Heart right ventricle (tissue), 16 donors: ENCODE results near the gene EIF3D. TPM values are rescaled to one million over a fixed set of nuclear protein-coding genes. Genes with fewer than 3 reads are reported as not detected.

Source experiments
- ATAC-seq, 8 donors: fragments of 200-7000 bp; cut with Tn5 transposase; one replicate each; pipeline ENCODE4 v1.9.1; 2020; ENCODE audit warnings: mild to moderate bottlenecking in 8 of 8, moderate library complexity in 8 of 8, moderate number of reproducible peaks in 1 of 8
- DNase-seq, 2 donors: peaks; one replicate each; pipeline ENCODE4 v3.0.0-alpha.2; 2020
- H3K27ac ChIP-seq, 10 donors: fragments of 200-600 bp; sonication (generic) in 2 of 10; one replicate each; pipeline versions ENCODE4 v1.5.0 to v1.8.0; 2020 to 2022; ENCODE audit warnings: mild to moderate bottlenecking in 3 of 10
- H3K27me3 ChIP-seq, 7 donors: fragments of 200-600 bp; one replicate each; pipeline ENCODE4 v1.8.0; 2021 to 2022; ENCODE audit warnings: mild to moderate bottlenecking in 2 of 7
- H3K36me3 ChIP-seq, 9 donors: fragments of 200-600 bp; sonication (generic) in 1 of 9; one replicate each; pipeline versions ENCODE4 v1.5.0 to v1.8.0; 2020 to 2022; ENCODE audit warnings: mild to moderate bottlenecking in 2 of 9
- H3K4me1 ChIP-seq, 9 donors: fragments of 200-600 bp; sonication (generic) in 1 of 9; one replicate each; pipeline versions ENCODE4 v1.5.0 to v1.8.0; 2020 to 2022; ENCODE audit warnings: mild to moderate bottlenecking in 4 of 9
- H3K4me3 ChIP-seq, 10 donors: fragments of 200-600 bp; sonication (generic) in 2 of 10; one replicate each; pipeline versions ENCODE4 v1.5.0 to v1.8.0; 2020 to 2022; ENCODE audit warnings: mild to moderate bottlenecking in 7 of 10, moderate library complexity in 2 of 10
- H3K9me3 ChIP-seq, 11 donors: fragments of 200-600 bp in 10 of 11; sonication (generic) in 2 of 11; one replicate each; pipeline versions ENCODE4 v1.5.0 to v1.8.0; 2013 to 2022; ENCODE audit warnings: mild to moderate bottlenecking in 2 of 11, control low read depth in 1 of 11, moderate library complexity in 1 of 11
- CTCF ChIP-seq, 9 donors: fragments of 200-600 bp; sonication (generic) in 2 of 9; IDR thresholded peaks; one replicate each; pipeline versions ENCODE4 v1.5.0 to v1.8.0; 2021 to 2022; ENCODE audit warnings: antibody characterized with exemption in 9 of 9, mild to moderate bottlenecking in 5 of 9, moderate library complexity in 1 of 9
- WGBS, 2 donors: extraction: QIAGEN DNeasy Blood & Tissue Kit; methylation state at CpG; one replicate each; pipeline ENCODE4 v1.1.7; 2013; ENCODE audit warnings: inconsistent platforms in 1 of 2; 5-methylcytosine and 5-hydroxymethylcytosine counted together
- intact Hi-C, 10 donors: fragments of 100-400 bp; cut with DNase I; formaldehyde crosslinking; loops; one replicate each; pipeline versions ENCODE4 v1.11.1 to v1.14.2; 2022
- polyA plus RNA-seq, 2 donors: library from polyadenylated mRNA; stranded (reverse); fragments of 200-250 nt; gene quantifications; one replicate each; pipeline ENCODE4 v1.2.3, GENCODE V29; 2013
- total RNA-seq, 10 donors: library from RNA; stranded (reverse); fragmentation: NEBNext Ultra II Directional in 3 of 10; extraction: Animal tissue kit (Norgen Biotek cat#: 25700) in 3 of 10; gene quantifications; one replicate each; pipeline versions ENCODE4 v1.2.1 to v1.2.4, GENCODE V29; 2021 to 2023
- donor health status: Arrhythmogenic right ventricular cardiomyopathy.
- donor health status: ischemic (EF 13 %, LVEDD 7.1; RV severe dilation, severe dysfunction).
- donor health status: healthy with polysubstance abuse.
- donor health status: DM: no; HTN: yes; CAD: no.
- donor health status: DM: no; HTN: no; CAD: no.
- donor health status: ischemic (EF 25% LVEDD 6.9; RV normal size, moderate dysfunction).
- donor health status: ischemic (EF 25% LVEDD 5.7; RV mildly dilated, moderate dysfunction).
- donor health status: healthy.
- donor health status: DM: yes; HTN: yes; CAD: no.
- donor health status: Ischemic cardiomyopathy.
- donor health status: ischemic (EF 35%, LVEDD 5.7; RV mildly dilated, moderate dysfunction).
- donor health status: nonischemic (EF 11% LVEDD 7.7; RV severe dilation, severe dysfunction).
- donor health status: DM: yes; HTN: yes; CAD: no.
- donor health status: PGD.
- donor health status: ischemic (EF 29% LVEDD 5.4; RV normal size, mild dysfunction).
- donor health status: nonischemic (EF 23%, LVEDD 6.1; RV moderate dilation, normal function).

EIF3D gene
- total and polyA plus RNA-seq, 12 donors = 61.4 to 180 (median 79.9) TPM

GRCh38 chr22:36475341-36475740, 53.6 kb downstream of the EIF3D start:
- ATAC-seq = no peak
- WGBS, 2 donors = 98% methylated on average over 6 of the region's 6 CpGs
- DNase-seq = no peak
- H3K27me3 ChIP-seq = no peaks in the 10 kb centered on the region
- H3K9me3 ChIP-seq = no peaks in the 10 kb centered on the region
- intact Hi-C loops = loop anchor here in 2 of 10 donors (10.0 kb wide), 1 partner anchor 281 kb away; no protein-coding TSS in a partner anchor
- no peak for TF ChIP-seq CTCF (IDR thresholded peaks at IDR 0.05)
- peak overlapping the region in 7 of 10 donors; percentile 12 to 65 (median 48) for H3K27ac ChIP-seq
- no peak overlapping the region for H3K4me3 ChIP-seq
- peaks cover 0 to 48% (median 16%) of the 10 kb centered on the region in 9 donors for H3K4me1 ChIP-seq
- peaks cover 0 to 100% (median 57%) of the 10 kb centered on the region in 9 donors for H3K36me3 ChIP-seq

- TF ChIP-seq CTCF (IDR thresholded peaks at IDR 0.05) = no peak
- 78 to 83% methylated on average over 13 of the region's 13 CpGs for WGBS, 2 donors
- no peaks in the 10 kb centered on the region for H3K27me3 ChIP-seq
- H3K36me3 ChIP-seq = peaks cover 0 to 78% (median 42%) of the 10 kb centered on the region in 9 donors
- intact Hi-C loops = loop anchor here in 5 of 10 donors (2.0 to 10.0 kb wide), 4 partner anchors 150 to 278 kb away; no protein-coding TSS in a partner anchor
- ATAC-seq (no peak), DNase-seq (no peak)
- peak overlapping the region in 1 of 10 donors; percentile 97 for H3K27ac ChIP-seq
- no peak overlapping the region for H3K4me3 ChIP-seq
- peaks cover 9 to 63% (median 34%) of the 10 kb centered on the region in 9 donors for H3K4me1 ChIP-seq
- no peaks in the 10 kb centered on the region for H3K9me3 ChIP-seq
Measured at GRCh38 chr22:36472689-36473088, 56.3 kb downstream of the EIF3D start.

GRCh38 chr22:36471341-36471821, 57.6 kb downstream of the EIF3D start:
- ATAC-seq (no peak), DNase-seq (no peak)

GRCh38 chr22:36470994-36471331, 58.0 kb downstream of the EIF3D start:
- DNase-seq = no peak
- Histone ChIP-seq H3K36me3 (peaks cover 0 to 64% (median 25%) of the 10 kb centered on the region in 9 donors), H3K27me3 (no peaks in the 10 kb centered on the region), H3K4me3 (no peak overlapping the region), H3K4me1 (peaks cover 15 to 79% (median 50%) of the 10 kb centered on the region in 9 donors), H3K9me3 (no peaks in the 10 kb centered on the region), H3K27ac (peak overlapping the region in 4 of 10 donors; percentile 78 to 97 (median 96))
- no peak for ATAC-seq
- WGBS, 2 donors = 74 to 82% methylated on average over 10 of the region's 10 CpGs
- intact Hi-C loops = loop anchor here (1.0 to 10.0 kb wide), 5 partner anchors 149 to 276 kb away; no protein-coding TSS in a partner anchor
- TF ChIP-seq CTCF (IDR thresholded peaks at IDR 0.05) = no peak

More at GRCh38 chr22:36471341-36471821, 57.6 kb downstream of the EIF3D start:
- Histone ChIP-seq H3K27ac (peak overlapping the region in 3 of 10 donors; percentile 94 to 97 (median 97)), H3K9me3 (no peaks in the 10 kb centered on the region), H3K4me1 (peaks cover 15 to 76% (median 47%) of the 10 kb centered on the region in 9 donors), H3K4me3 (no peak overlapping the region), H3K27me3 (no peaks in the 10 kb centered on the region), H3K36me3 (peaks cover 0 to 67% (median 29%) of the 10 kb centered on the region in 9 donors)
- intact Hi-C loops = loop anchor here in 8 of 10 donors (2.0 to 10.0 kb wide), 4 partner anchors 149 to 277 kb away; no protein-coding TSS in a partner anchor
- 89 to 90% methylated on average over 14 of the region's 14 CpGs for WGBS, 2 donors
- TF ChIP-seq CTCF (IDR thresholded peaks at IDR 0.05) = no peak
